ENCODE results near the gene GPR85.
"Not testable (repeated sequence)": the region's sequence is repeated elsewhere in the genome, so short reads cannot be mapped to it uniquely, and the experiment has no call there.

GPR85 gene

GRCh38 chr7:113086431-113086888 lies at the start of gene GPR85:
TSS of gene GPR85 (minus strand) at chr7:113086827. CDS start at chr7:113084721, 2,106 bp downstream.
- no peak for DNase-seq (ENCODE audit: low spot score)

GRCh38 chr7:113134025-113134424 lies 47.4 kb upstream of the GPR85 start:
- no peak for DNase-seq (ENCODE audit: low spot score)

GRCh38 chr7:113131367-113131766 lies 44.7 kb upstream of the GPR85 start:
- no peak for DNase-seq (ENCODE audit: low spot score)

- no peak for DNase-seq (ENCODE audit: low spot score)
Observed at GRCh38 chr7:113128031-113128430, 41.4 kb upstream of the GPR85 start.

- no peak for DNase-seq (ENCODE audit: low spot score)
Observed at GRCh38 chr7:113125728-113126127, 39.1 kb upstream of the GPR85 start.

- DNase-seq (ENCODE audit: low spot score): no peak
Observed at GRCh38 chr7:113122744-113123143, 36.1 kb upstream of the GPR85 start.

- no peak for DNase-seq (ENCODE audit: low spot score)
Observed at GRCh38 chr7:113120647-113121046, 34.0 kb upstream of the GPR85 start.

GRCh38 chr7:113119429-113119828 lies 32.8 kb upstream of the GPR85 start:
- no peak for DNase-seq (ENCODE audit: low spot score)

- peak; percentile 90 for DNase-seq (ENCODE audit: low spot score)
Observed at GRCh38 chr7:113118074-113118959, 31.7 kb upstream of the GPR85 start, which contains the start of gene SMIM30. TSS of gene SMIM30 (minus strand) at chr7:113118554. CDS start at chr7:113117578, 976 bp downstream.

- not testable (repeated sequence) for DNase-seq (ENCODE audit: low spot score)
Observed at GRCh38 chr7:113117374-113117774, 30.7 kb upstream of the GPR85 start.

GRCh38 chr7:113113912-113114311 lies 27.3 kb upstream of the GPR85 start:
- no peak for DNase-seq (ENCODE audit: low spot score)

GRCh38 chr7:113109718-113110117 lies 23.1 kb upstream of the GPR85 start:
- no peak for DNase-seq (ENCODE audit: low spot score)

- DNase-seq (ENCODE audit: low spot score): no peak
Observed at GRCh38 chr7:113100121-113100603, 13.5 kb upstream of the GPR85 start.

GRCh38 chr7:113099284-113099919 lies 12.8 kb upstream of the GPR85 start:
- DNase-seq (ENCODE audit: low spot score): no peak

GRCh38 chr7:113094517-113095249 lies 8.1 kb upstream of the GPR85 start:
- no peak for DNase-seq (ENCODE audit: low spot score)

GRCh38 chr7:113093561-113093960 lies 6.9 kb upstream of the GPR85 start:
- DNase-seq (ENCODE audit: low spot score): no peak

- DNase-seq (ENCODE audit: low spot score): no peak
Observed at GRCh38 chr7:113092762-113093161, 6.1 kb upstream of the GPR85 start.

GRCh38 chr7:113087071-113087998 lies 708 bp upstream of the GPR85 start:
- DNase-seq (ENCODE audit: low spot score): peak; percentile 31

GRCh38 chr7:113085781-113086390 lies 741 bp downstream of the GPR85 start:
- DNase-seq (ENCODE audit: low spot score): no peak

- no peak for DNase-seq (ENCODE audit: low spot score)
Observed at GRCh38 chr7:113084496-113085172, 2.0 kb downstream of the GPR85 start.
